ENCODE data around the gene ELOB. TPM values are rescaled to one million over a fixed set of nuclear protein-coding genes. Genes with fewer than 3 reads are reported as not detected.

ELOB gene
- total and polyA plus RNA-seq, 8 donors, result 69.9 to 318 (median 101) TPM

GRCh38 chr16:2816751-2817339 is 39.8 kb upstream of the ELOB start, which contains the start of gene PRSS21:
Gene PRSS21 (plus strand): TSS chr16:2817237. CDS start chr16:2817269, 32 bp downstream.
- Histone ChIP-seq H3K4me1 (no peaks in the 10 kb centered on the region), H3K9me3 (no peaks in the 10 kb centered on the region), H3K36me3 (no peaks in the 10 kb centered on the region), H3K27ac (no peak within 1 kb of the TSS), H3K4me3 (no peak within 1 kb of the TSS), H3K27me3 (no peaks in the 10 kb centered on the region)
- DNase-seq (peak in 1 of 6 donors; percentile 61), ATAC-seq (peak; percentile 16 to 61 (median 44)), FAIRE-seq (no peak)
- intact Hi-C loops (cut with DNase I), result no loop called here
- peak in 1 of 4 donors; percentile 11 for TF ChIP-seq CTCF (IDR thresholded peaks at IDR 0.05)
- WGBS, 2 donors, result 51 to 72% methylated on average over 14 to 28 of the region's 28 CpGs

- H3K4me3 ChIP-seq, result no peak overlapping the region
- ATAC-seq, result no peak
- WGBS, 2 donors, result 60 to 63% methylated on average over 10 of the region's 10 CpGs
- H3K4me1 ChIP-seq, result no peaks in the 10 kb centered on the region
- no peaks in the 10 kb centered on the region for H3K27me3 ChIP-seq
- no peak for FAIRE-seq
- TF ChIP-seq CTCF (IDR thresholded peaks at IDR 0.05), result no peak
- H3K36me3 ChIP-seq, result no peaks in the 10 kb centered on the region
- no peak overlapping the region for H3K27ac ChIP-seq
- no peaks in the 10 kb centered on the region for H3K9me3 ChIP-seq
- intact Hi-C loops (cut with DNase I), result no loop called here
- DNase-seq, result peak in 1 of 6 donors; percentile 43
Observed at GRCh38 chr16:2815299-2815771, 38.3 kb upstream of the ELOB start.

DNA sequence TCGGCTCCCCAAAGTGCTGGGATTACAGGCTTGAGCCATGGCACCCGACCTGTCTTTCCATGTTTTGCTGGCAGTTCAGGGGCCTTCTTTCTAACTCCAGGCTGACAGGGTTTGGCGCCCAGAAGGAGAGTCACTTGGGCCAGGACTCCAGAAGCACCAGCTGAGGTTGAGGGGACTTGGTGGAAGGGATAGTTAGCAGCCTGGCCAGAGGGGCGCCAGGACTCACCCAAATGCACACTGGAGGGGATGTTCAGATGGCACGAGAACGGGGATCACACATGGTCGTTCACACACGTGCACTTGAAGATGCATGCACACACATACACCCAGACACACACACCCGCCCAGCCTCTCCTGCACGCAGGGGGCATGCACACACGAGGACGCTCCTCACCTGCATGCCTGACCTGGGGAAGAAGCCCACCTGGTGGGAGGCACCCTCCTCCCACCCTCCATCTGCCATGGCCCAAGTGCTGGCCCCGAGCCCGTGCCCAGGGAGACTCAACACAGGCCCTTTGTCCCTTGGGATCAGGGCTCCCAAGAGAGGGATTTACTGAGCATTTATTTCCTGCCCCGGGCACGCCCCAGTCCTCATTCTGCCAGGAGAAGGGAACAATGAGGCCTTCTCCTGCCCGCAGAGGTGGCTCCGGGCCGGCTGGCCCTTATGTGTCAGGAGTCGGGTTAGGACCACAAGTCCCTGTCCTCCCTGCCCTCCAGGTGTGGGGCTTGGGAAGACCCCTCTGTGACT is 37.6 kb upstream of the ELOB start:
- TF ChIP-seq CTCF (IDR thresholded peaks at IDR 0.05), result no peak
- no peaks in the 10 kb centered on the region for H3K4me1 ChIP-seq
- DNase-seq, result peak in 1 of 6 donors; percentile 43
- no peak for FAIRE-seq
- H3K4me3 ChIP-seq, result no peak overlapping the region
- 68 to 85% methylated on average over 20 of the region's 20 CpGs for WGBS, 2 donors
- no peak overlapping the region for H3K27ac ChIP-seq
- H3K27me3 ChIP-seq, result no peaks in the 10 kb centered on the region
- no peaks in the 10 kb centered on the region for H3K9me3 ChIP-seq
- ATAC-seq, result no peak
- intact Hi-C loops (cut with DNase I), result no loop called here
- H3K36me3 ChIP-seq, result no peaks in the 10 kb centered on the region

GRCh38 chr16:2813771-2814221 is 36.7 kb upstream of the ELOB start:
- intact Hi-C loops (cut with DNase I), result no loop called here
- Histone ChIP-seq H3K36me3 (no peaks in the 10 kb centered on the region), H3K27ac (no peak overlapping the region), H3K4me1 (no peaks in the 10 kb centered on the region), H3K4me3 (no peak overlapping the region), H3K27me3 (no peaks in the 10 kb centered on the region), H3K9me3 (no peaks in the 10 kb centered on the region)
- no peak for ATAC-seq
- peak in 1 of 6 donors; percentile 43 for DNase-seq
- no peak for TF ChIP-seq CTCF (IDR thresholded peaks at IDR 0.05)
- 64 to 78% methylated on average over 7 of the region's 7 CpGs for WGBS, 2 donors
- no peak for FAIRE-seq
